Activated CD4-positive, alpha-beta T cell treated with anti-CD3 and anti-CD28 coated beads for 36 hours (primary cell): Measurements from ENCODE around the gene CLDN22. TPM values are rescaled to one million over a fixed set of nuclear protein-coding genes. Genes with fewer than 3 reads are reported as not detected.

Source experiments
- ATAC-seq: fragments of 200-7000 bp; cut with Tn5 transposase; one replicate; pipeline ENCODE4 v1.10.0; 2021; ENCODE audit warnings: mild to moderate bottlenecking, moderate library complexity
- CTCF ChIA-PET: fragments of 350-600 bp; sonication (Branson Sonifier 250); formaldehyde crosslinking; loops from one replicate; lab custom pipeline; 2021; ENCODE audit warnings: antibody characterized with exemption; lab: Charles Lee
- POLR2A ChIA-PET: fragments of 350-600 bp; sonication (Branson Sonifier 250); formaldehyde crosslinking; loops from one replicate; lab custom pipeline; 2021; ENCODE audit warnings: antibody characterized with exemption, inconsistent platforms; lab: Charles Lee
- DNase-seq: peaks from one replicate; pipeline ENCODE4 v3.0.0-alpha.2; 2020
- H3K27ac Mint-ChIP-seq: one replicate; pipeline ENCODE4 v1.8.0; 2021; ENCODE audit warnings: mixed read lengths
- H3K27me3 Mint-ChIP-seq: one replicate; pipeline ENCODE4 v1.8.0; 2021; ENCODE audit warnings: mixed read lengths
- H3K36me3 Mint-ChIP-seq: one replicate; pipeline ENCODE4 v1.8.0; 2021; ENCODE audit warnings: low read depth, mixed read lengths
- H3K4me1 Mint-ChIP-seq: one replicate; pipeline ENCODE4 v1.8.0; 2021; ENCODE audit warnings: mixed read lengths
- H3K4me3 Mint-ChIP-seq: one replicate; pipeline ENCODE4 v1.8.0; 2021; ENCODE audit warnings: mild to moderate bottlenecking, moderate library complexity, mixed read lengths
- H3K9me3 Mint-ChIP-seq: one replicate; pipeline ENCODE4 v1.8.0; 2021; ENCODE audit warnings: low read depth, mixed read lengths
- intact Hi-C, 2 experiments: fragments of 100-400 bp; cut with DNase I in 1 of 2; cut with micrococcal nuclease in 1 of 2; formaldehyde crosslinking; loops; one replicate each; pipeline versions ENCODE4 v1.14.2 to v1.15.1; 2022 to 2024; cut with DNase I, micrococcal nuclease
- total RNA-seq, 2 experiments: library from RNA; stranded (reverse); gene quantifications; one replicate each; pipeline ENCODE4 v1.2.3, GENCODE V29; 2021

Gene CLDN22
- not detected for total RNA-seq

DNA sequence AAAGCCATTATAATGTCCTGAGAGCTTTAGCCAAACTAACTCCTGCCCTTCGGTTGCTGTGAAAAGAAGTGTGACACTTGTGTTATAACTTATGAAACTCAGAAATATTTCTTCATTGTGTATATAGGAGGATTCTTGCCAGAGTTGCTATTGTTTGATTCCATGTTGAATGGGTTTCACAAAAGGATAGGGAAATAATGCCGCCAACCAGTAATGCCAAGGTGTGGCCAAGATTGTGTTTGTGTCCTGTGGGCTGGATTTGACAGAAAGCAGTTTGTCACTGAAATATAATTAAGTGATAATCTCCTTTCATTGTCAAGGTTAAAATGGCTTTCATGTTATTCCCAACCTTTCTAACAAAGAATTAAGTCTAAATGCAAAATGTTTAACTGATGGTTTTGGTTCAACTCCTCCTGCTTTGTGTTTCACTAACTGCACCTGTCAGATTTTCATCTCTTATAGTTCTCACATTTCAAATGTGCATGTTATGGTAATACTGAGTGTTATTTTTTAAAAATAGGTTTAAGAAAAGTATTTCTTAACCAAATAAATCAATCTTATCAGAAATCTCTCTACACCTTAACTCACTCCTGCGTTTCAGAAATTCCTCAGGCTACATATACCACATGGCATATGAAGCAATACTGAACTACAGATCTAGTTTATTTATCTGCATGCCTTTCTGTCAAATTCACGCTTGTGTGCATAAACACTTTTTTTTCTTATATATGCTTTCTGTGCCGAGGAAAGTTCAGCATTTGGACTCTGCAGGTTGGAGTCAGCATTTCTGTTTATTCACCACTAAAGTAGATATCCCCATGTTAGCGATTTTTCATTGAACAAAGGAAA is at the start of gene CLDN22:
Gene CLDN22 (minus strand): TSS at position 66 of the 849 bp plus-strand sequence. CDS start 58 bp downstream, at position 8.
- no peak for DNase-seq
- Mint-ChIP-seq H3K27ac (no peak within 1 kb of the TSS), H3K27me3 (no peaks in the 10 kb centered on the region), H3K36me3 (no peaks in the 10 kb centered on the region), H3K4me3 (no peak within 1 kb of the TSS), H3K9me3 (no peaks in the 10 kb centered on the region), H3K4me1 (peaks cover 10% of the 10 kb centered on the region)
- POLR2A ChIA-PET: no interaction called here
- CTCF ChIA-PET: no interaction called here
- ATAC-seq: no peak
- intact Hi-C loops: no loop called here

DNA sequence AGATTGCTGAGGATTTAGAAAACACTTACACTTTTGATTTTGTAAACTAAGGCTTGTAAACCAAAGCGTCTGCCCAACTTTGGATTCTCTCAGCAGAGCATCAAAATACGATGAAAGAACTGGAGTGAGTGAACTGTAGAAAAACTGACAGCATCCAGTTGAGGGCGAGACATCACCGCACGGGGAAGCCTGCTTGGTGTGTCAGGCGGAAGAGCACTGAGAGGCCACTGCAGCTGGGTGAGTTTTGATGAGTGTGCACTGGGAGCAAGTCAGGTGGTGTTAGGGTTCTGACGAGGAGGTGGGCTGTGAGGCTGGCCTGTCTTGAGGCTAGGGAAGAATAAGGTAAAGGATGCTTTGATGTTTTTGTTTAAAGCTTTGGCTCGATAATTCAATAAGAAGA is 49.0 kb upstream of the CLDN22 start:
- ATAC-seq: no peak
- CTCF ChIA-PET: interaction anchor here (0.9 kb wide), 1 partner anchor 14 kb away, joined by 3 read pairs; no protein-coding TSS in a partner anchor
- intact Hi-C loops: no loop called here

DNA sequence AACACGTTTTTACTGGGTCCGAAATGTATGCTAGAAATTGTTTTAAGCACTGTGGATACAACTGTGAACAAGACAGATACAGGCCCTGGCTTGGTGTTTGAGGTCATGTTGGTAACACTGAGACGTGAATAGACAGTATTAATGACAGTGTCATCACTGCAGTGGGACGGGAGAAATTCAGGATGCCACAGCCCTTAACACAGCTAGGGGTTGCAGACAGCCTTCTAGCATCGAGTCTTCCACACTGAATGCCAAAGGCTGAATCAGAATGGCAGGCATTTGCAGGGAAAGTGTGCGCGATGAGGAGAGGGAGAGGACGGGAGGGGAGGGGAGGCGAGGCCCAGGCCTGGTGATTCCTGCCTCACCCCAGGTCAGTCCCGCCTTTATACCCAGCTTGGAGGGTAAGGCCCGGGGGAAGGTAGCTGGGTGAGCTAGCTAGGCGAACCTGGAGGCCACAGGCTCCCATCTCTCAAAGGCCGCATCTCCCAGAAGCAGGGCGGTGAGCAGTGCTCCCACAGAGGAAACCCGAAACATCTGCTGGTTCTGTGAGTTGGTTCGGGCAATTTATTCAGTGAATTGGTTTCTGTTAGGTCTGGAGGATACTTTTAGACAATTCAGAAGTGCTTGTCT is 46.2 kb upstream of the CLDN22 start:
- POLR2A ChIA-PET: no interaction called here
- ATAC-seq (no peak), DNase-seq (no peak)
- H3K27me3 Mint-ChIP-seq: no peaks in the 10 kb centered on the region
- H3K4me3 Mint-ChIP-seq: no peak overlapping the region
- intact Hi-C loops: no loop called here
- CTCF ChIA-PET: no interaction called here
- no peaks in the 10 kb centered on the region for H3K9me3 Mint-ChIP-seq
- no peaks in the 10 kb centered on the region for H3K4me1 Mint-ChIP-seq
- no peaks in the 10 kb centered on the region for H3K36me3 Mint-ChIP-seq
- no peak overlapping the region for H3K27ac Mint-ChIP-seq

More for the DNA sequence above, 49.0 kb upstream of the CLDN22 start:
- no peaks in the 10 kb centered on the region for H3K27me3 Mint-ChIP-seq
- H3K4me3 Mint-ChIP-seq: no peak overlapping the region
- no peak for DNase-seq
- POLR2A ChIA-PET: no interaction called here
- peaks cover 4% of the 10 kb centered on the region for H3K9me3 Mint-ChIP-seq
- no peaks in the 10 kb centered on the region for H3K4me1 Mint-ChIP-seq
- H3K27ac Mint-ChIP-seq: no peak overlapping the region
- H3K36me3 Mint-ChIP-seq: no peaks in the 10 kb centered on the region

DNA sequence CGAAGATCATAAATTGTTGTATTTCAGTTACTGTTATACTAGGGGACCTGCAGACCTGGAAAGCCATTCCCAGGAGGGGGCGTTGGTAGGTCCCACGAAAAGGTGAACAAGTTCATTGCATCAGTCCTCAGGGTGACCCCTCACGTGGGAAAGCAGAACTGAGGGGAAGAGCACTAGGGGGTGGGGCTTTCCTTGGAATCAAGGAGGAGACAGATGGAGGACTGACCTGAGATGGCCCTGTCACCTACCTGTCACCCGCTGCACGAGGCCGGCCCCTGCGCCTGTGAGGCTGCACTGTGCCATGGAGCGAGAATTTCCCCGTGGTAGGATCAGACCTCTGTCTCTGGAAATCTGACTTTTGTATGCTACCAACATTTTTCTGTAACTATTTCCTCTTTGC is 43.9 kb upstream of the CLDN22 start:
- CTCF ChIA-PET: no interaction called here
- intact Hi-C loops: no loop called here

DNA sequence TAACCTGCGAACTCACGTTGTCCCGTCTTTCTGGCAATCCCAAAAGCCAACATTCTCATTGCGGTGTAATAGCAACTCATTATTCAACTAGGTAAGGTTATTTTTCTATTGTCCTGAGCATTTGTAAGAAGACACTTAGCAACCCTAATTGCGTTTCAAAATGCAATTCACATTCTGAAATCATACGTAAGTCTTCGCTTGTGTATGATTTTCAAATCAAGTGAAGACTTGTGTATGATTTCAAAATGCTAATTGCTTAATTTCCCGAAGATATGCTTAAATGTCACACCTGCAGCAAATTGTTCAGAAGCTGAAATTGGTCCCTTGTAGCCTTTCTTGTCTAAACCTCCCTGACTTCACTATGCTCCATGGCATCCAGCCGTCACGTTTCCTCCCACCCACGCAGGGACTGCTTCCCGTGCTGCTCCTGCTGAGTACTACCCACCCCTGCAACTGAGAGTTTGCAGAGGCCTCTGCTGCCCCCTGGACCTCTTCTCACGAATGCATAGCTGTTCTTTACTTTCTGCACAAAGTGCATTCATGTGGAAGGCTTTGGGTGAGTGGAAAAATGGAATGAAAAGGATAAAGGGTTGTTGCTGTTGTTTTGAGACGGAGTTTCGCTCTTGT is 43.0 kb upstream of the CLDN22 start:
- no peaks in the 10 kb centered on the region for H3K36me3 Mint-ChIP-seq
- no peak overlapping the region for H3K27ac Mint-ChIP-seq
- intact Hi-C loops: no loop called here
- H3K9me3 Mint-ChIP-seq: no peaks in the 10 kb centered on the region
- CTCF ChIA-PET: no interaction called here
- DNase-seq (no peak), ATAC-seq (no peak)
- H3K4me3 Mint-ChIP-seq: no peak overlapping the region
- H3K27me3 Mint-ChIP-seq: no peaks in the 10 kb centered on the region
- POLR2A ChIA-PET: no interaction called here
- no peaks in the 10 kb centered on the region for H3K4me1 Mint-ChIP-seq

More for the DNA sequence above, 43.9 kb upstream of the CLDN22 start:
- Mint-ChIP-seq H3K9me3 (no peaks in the 10 kb centered on the region), H3K4me1 (no peaks in the 10 kb centered on the region), H3K27me3 (no peaks in the 10 kb centered on the region), H3K36me3 (no peaks in the 10 kb centered on the region), H3K27ac (no peak overlapping the region), H3K4me3 (no peak overlapping the region)
- no peak for ATAC-seq
- DNase-seq: no peak
- POLR2A ChIA-PET: no interaction called here

DNA sequence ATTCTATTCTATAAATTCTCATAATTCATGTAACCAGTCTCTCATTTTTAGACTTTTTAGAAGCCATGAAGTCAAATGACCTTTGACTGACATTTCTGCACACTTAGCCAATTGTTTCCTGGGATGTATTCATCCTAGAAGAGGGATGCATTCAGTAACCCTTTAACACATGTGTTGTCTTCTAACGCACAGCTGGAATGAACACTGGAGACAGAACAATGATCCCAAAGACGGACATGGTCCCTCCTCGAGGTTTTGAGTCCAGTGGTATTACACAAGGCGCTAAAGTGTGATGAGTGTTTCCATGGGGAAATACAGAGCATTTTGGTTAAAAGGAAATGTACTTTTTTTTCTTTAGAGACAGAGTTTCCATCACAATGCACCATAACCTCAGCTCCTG is 42.0 kb upstream of the CLDN22 start:
- H3K27me3 Mint-ChIP-seq: peaks cover 3% of the 10 kb centered on the region
- no peak overlapping the region for H3K4me3 Mint-ChIP-seq
- ChIA-PET POLR2A (interaction anchor here (0.6 kb wide), 1 partner anchor 45 kb away, joined by 3 read pairs; no protein-coding TSS in a partner anchor), CTCF (no interaction called here)
- H3K36me3 Mint-ChIP-seq: no peaks in the 10 kb centered on the region
- no peak for DNase-seq
- H3K27ac Mint-ChIP-seq: no peak overlapping the region
- ATAC-seq: no peak
- no peaks in the 10 kb centered on the region for H3K9me3 Mint-ChIP-seq
- H3K4me1 Mint-ChIP-seq: no peaks in the 10 kb centered on the region
- intact Hi-C loops: no loop called here

DNA sequence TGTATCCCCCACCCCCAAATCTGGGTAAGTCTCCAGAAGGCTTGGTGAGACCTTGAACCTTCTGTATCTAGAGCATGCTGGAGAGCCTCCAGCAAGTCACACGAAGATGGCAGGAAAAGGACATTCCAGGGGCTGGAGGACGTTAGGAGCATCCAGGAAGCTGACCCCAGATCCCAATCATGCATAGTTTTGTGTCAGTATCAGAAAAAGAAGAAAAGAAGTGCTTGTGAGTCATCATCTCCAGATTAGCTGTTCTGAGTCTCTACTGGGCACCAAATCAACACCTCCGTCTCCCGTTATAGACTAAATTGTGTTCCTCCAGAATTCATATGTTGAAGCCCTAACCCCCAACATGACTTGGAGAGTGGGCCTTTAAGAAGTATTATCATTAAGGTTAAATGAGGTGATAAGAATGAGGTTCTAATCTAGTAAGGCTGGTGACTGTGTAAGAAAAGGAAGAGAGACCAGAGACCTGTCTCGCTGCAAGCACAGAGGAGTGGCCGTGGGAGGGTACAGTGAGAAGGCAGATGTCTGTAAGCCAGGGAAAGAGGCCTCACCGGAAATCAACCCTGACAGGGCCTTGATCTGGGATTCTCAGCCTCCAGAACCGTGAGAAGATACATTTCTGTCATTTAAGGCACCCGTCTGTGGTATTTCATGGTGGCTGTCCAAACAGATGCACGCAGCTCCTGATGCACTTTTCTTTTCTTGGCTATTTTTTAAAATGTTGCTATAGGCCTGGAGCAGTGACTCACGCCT is 40.3 kb upstream of the CLDN22 start:
- POLR2A ChIA-PET: no interaction called here
- no peak overlapping the region for H3K4me3 Mint-ChIP-seq
- no peaks in the 10 kb centered on the region for H3K4me1 Mint-ChIP-seq
- H3K27me3 Mint-ChIP-seq: peaks cover 3% of the 10 kb centered on the region
- ATAC-seq: no peak
- no peak for DNase-seq
- CTCF ChIA-PET: no interaction called here
- no peak overlapping the region for H3K27ac Mint-ChIP-seq
- intact Hi-C loops: no loop called here
- H3K36me3 Mint-ChIP-seq: no peaks in the 10 kb centered on the region
- no peaks in the 10 kb centered on the region for H3K9me3 Mint-ChIP-seq

DNA sequence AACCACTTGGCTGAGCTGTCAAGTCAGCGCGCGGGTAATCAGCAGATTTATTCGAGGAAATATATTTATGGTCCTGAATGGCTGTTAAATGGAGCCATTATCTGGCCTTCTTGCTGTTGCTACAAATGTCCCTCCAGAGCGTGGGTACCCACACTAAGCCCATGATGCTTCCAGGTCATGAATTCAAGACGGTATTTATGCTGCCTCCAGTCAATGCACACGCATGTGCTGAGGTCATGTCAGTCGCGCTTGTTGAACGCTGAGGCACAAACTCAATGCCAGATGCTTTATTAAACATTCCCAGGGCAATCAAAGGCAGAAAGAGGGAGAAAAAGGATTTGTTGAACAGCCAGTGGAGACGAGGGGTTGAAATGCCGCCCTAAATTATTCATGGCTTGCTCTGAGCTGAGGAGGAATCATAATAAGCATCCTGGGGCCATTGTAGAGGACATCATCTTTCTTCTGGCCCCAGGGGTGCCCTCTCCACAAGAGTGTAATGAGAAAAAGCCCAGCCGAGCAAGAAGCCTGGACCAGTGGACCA is 38.2 kb upstream of the CLDN22 start:
- intact Hi-C loops: no loop called here
- ATAC-seq: no peak
- peaks cover 5% of the 10 kb centered on the region for H3K27me3 Mint-ChIP-seq
- H3K36me3 Mint-ChIP-seq: no peaks in the 10 kb centered on the region
- H3K9me3 Mint-ChIP-seq: no peaks in the 10 kb centered on the region
- ChIA-PET CTCF (no interaction called here), POLR2A (no interaction called here)
- H3K4me1 Mint-ChIP-seq: no peaks in the 10 kb centered on the region
- DNase-seq: no peak
- H3K27ac Mint-ChIP-seq: no peak overlapping the region
- H3K4me3 Mint-ChIP-seq: no peak overlapping the region

DNA sequence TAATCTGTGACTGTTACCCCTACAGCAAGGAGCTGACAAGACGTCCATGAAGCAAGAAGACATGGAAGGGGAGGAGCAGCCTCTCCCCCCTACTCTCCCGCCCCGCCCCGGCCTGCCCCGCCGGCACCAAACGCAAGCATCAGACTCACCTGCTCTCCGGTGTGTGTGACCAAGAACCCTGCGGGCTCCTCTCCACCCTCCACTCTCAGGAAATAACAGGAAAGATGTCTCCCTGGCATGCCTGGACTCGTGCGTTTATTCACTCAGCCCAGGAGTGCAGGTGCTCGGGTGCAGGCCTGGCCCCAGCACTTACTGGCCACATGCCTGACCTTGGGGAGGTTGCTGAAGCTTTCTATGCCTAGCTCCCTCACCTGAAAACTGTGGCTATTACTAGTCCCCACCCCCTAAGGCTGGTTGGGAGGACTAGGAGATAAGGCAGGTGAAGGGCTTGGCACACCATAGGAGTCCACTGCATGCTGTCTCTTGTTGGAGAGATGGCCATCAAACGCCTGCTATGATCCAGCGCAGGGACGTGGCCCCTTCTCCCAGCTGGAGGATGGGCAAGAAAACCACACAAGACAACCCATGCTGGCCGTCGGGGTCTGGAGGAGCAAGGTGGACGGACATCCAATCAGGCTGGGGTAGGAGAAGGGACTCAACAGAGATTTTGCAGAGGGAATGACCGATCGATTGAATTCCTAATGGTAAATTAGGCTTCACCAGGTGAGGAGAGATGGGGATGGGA is 37.0 kb upstream of the CLDN22 start:
- Mint-ChIP-seq H3K4me1 (no peaks in the 10 kb centered on the region), H3K36me3 (no peaks in the 10 kb centered on the region), H3K27me3 (peaks cover 5% of the 10 kb centered on the region), H3K9me3 (no peaks in the 10 kb centered on the region), H3K27ac (no peak overlapping the region), H3K4me3 (no peak overlapping the region)
- DNase-seq (no peak), ATAC-seq (no peak)
- ChIA-PET POLR2A (no interaction called here), CTCF (no interaction called here)
- intact Hi-C loops: no loop called here

DNA sequence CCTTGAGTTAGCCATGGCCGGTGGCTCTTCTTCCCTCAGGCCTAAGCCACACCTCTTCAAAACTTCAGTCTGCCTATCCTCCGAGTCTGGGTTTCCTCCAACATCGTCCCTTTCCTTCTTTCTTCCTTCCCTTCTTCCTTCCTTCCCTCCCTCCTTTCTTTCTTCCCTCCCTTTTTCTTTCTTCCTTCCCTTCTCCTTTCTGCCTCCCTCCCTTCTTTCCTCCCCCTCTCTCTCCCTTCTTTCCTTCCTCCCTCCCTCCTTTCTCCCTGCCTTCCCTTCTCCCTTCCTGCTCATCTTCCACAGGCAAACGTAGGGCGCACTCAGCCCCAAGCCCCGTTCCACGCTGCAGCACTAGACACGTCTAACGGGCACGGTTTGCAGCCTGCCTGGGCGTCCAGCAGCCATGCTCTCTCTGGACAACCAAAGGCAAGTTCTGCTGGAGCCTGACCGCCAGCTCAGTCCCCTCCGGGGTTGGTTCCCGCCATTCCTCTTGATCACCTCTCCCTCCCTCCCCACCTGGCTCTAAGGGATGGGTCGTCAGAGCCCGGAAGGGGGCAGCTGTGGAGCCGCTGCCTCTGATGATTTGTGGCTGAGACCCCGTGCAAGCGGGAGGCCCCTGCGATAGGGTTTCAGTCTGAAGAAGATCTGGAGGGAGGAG is 36.2 kb upstream of the CLDN22 start:
- Mint-ChIP-seq H3K27ac (no peak overlapping the region), H3K36me3 (no peaks in the 10 kb centered on the region), H3K27me3 (peaks cover 5% of the 10 kb centered on the region), H3K9me3 (no peaks in the 10 kb centered on the region), H3K4me3 (no peak overlapping the region), H3K4me1 (no peaks in the 10 kb centered on the region)
- intact Hi-C loops: no loop called here
- ChIA-PET POLR2A (no interaction called here), CTCF (no interaction called here)
- no peak for ATAC-seq
- no peak for DNase-seq
